Testis (tissue), 2 donors: ENCODE results near the gene CDSN.
A peak's percentile ranks its signal among the peaks of the same experiment; 100 is the strongest.

ENCODE experiments used
- CTCF ChIP-seq, 3 experiments: fragments of 450-650 bp in 2 of 3; fragments of 200-600 bp in 1 of 3; sonication (generic) in 1 of 3; IDR thresholded peaks; one replicate each; pipeline ENCODE4 v1.5.1; 2016 to 2019; ENCODE audit warnings: antibody characterized with exemption in 3 of 3, mild to moderate bottlenecking in 2 of 3, moderate library complexity in 1 of 3
- POLR2A ChIP-seq: fragments of 450-650 bp; IDR thresholded peaks from one replicate; pipeline ENCODE4 v1.6.1; 2017; ENCODE audit warnings: antibody characterized with exemption, mild to moderate bottlenecking, moderate library complexity

- TF ChIP-seq CTCF (IDR thresholded peaks at IDR 0.05) (peak; percentile 48 to 77 (median 67)), POLR2A (no peak)
Measured at GRCh38 chr6:31128093-31128676, 7.9 kb upstream of the CDSN start.
